H1 (cell line): ENCODE results near the gene PIP5K1B. TPM values are rescaled to one million over a fixed set of nuclear protein-coding genes. Genes with fewer than 3 reads are reported as not detected.

Experiments used
- CTCF ChIA-PET: fragments of 300-600 bp; sonication (Branson Sonifier 250); formaldehyde crosslinking; loops from one replicate; lab custom pipeline; 2021; ENCODE audit not compliant: partially characterized antibody; lab: Charles Lee
- POLR2A ChIA-PET: fragments of 300-600 bp; sonication (Branson Sonifier 250); formaldehyde crosslinking; loops from one replicate; lab custom pipeline; 2021; ENCODE audit warnings: inconsistent platforms; ENCODE audit not compliant: partially characterized antibody; lab: Charles Lee
- DNase-seq, 2 experiments: peaks; one replicate each; pipeline versions ENCODE4 v3.0.0 to v3.0.0-alpha.2; 2010 to 2022; ENCODE audit warnings: low spot score in 2 of 2, low read depth in 1 of 2, mixed read lengths in 1 of 2
- FAIRE-seq: peaks from 2 replicates; lab custom pipeline; 2011; peaks lifted over from hg19 to GRCh38; lab: Jason Lieb, UNC
- H2AFZ ChIP-seq: 2 replicates; pipeline ENCODE4 v1.8.1; 2012; ENCODE audit warnings: low read length, inconsistent platforms
- H2AK5ac ChIP-seq: 2 replicates; pipeline ENCODE4 v1.6.1; 2013; ENCODE audit warnings: low read depth, low read length
- H2BK120ac ChIP-seq: replicated peaks from 2 replicates; pipeline ENCODE3; 2013; ENCODE audit warnings: low read depth, low read length, inconsistent platforms
- H2BK12ac ChIP-seq: 2 replicates; pipeline ENCODE4 v1.6.1; 2013; ENCODE audit warnings: low read depth, low read length
- H2BK15ac ChIP-seq: 2 replicates; pipeline ENCODE4 v1.6.1; 2013; ENCODE audit warnings: low read length
- H2BK20ac ChIP-seq: 2 replicates; pipeline ENCODE4 v1.6.1; 2013; ENCODE audit warnings: low read length
- H2BK5ac ChIP-seq: 2 replicates; pipeline ENCODE4 v1.6.1; 2013; ENCODE audit warnings: low read depth, low read length
- H3K14ac ChIP-seq: 2 replicates; pipeline ENCODE4 v1.6.1; 2013; ENCODE audit warnings: inconsistent platforms; ENCODE audit not compliant: insufficient read length
- H3K18ac ChIP-seq: 2 replicates; pipeline ENCODE4 v1.6.1; 2013; ENCODE audit warnings: low read length; ENCODE audit errors: extremely low read depth
- H3K23ac ChIP-seq: 2 replicates; pipeline ENCODE4 v1.6.1; 2013; ENCODE audit warnings: inconsistent platforms; ENCODE audit not compliant: insufficient read length
- H3K23me2 ChIP-seq: 2 replicates; pipeline ENCODE4 v1.6.1; 2013; ENCODE audit warnings: low read depth, low read length
- H3K27ac ChIP-seq: 2 replicates; pipeline ENCODE4 v1.6.1; 2011; ENCODE audit warnings: low read depth, low read length, inconsistent platforms
- H3K27me3 ChIP-seq, 4 experiments: replicated peaks in 1 of 4; 1 replicate in 1 of 4; 2 replicates in 3 of 4; pipeline versions ENCODE4 v1.6.1 to v1.8.1; 2011 to 2013; ENCODE audit warnings: low read length in 3 of 4, mild to moderate bottlenecking in 3 of 4, inconsistent platforms in 2 of 4, mixed read lengths in 2 of 4, moderate library complexity in 1 of 4; ENCODE audit not compliant: control insufficient read depth in 3 of 4, insufficient read depth in 3 of 4; ENCODE audit errors: extremely low read depth in 1 of 4
- H3K36me3 ChIP-seq, 4 experiments: 2 replicates each; pipeline versions ENCODE4 v1.6.1 to v1.8.1; 2011 to 2013; ENCODE audit warnings: mild to moderate bottlenecking in 4 of 4, low read length in 3 of 4, moderate library complexity in 2 of 4, control low read depth in 1 of 4, inconsistent platforms in 1 of 4; ENCODE audit not compliant: insufficient read depth in 4 of 4, control insufficient read depth in 2 of 4
- H3K4ac ChIP-seq: replicated peaks from 2 replicates; pipeline ENCODE3; 2013; ENCODE audit warnings: low read length, low read depth, mixed read lengths, inconsistent platforms; ENCODE audit not compliant: insufficient read length
- H3K4me1 ChIP-seq, 4 experiments: replicated peaks in 1 of 4; 1 replicate in 1 of 4; 2 replicates in 3 of 4; pipeline versions ENCODE4 v1.6.1 to v1.8.1; 2011 to 2013; ENCODE audit warnings: low read length in 3 of 4, inconsistent platforms in 2 of 4, mixed read lengths in 1 of 4; ENCODE audit not compliant: insufficient read depth in 4 of 4, control insufficient read depth in 3 of 4
- H3K4me2 ChIP-seq, 2 experiments: 2 replicates each; pipeline versions ENCODE4 v1.6.1 to v1.8.1; 2011 to 2013; ENCODE audit warnings: low read depth in 2 of 2, low read length in 2 of 2, control low read depth in 1 of 2, inconsistent platforms in 1 of 2, mild to moderate bottlenecking in 1 of 2; ENCODE audit not compliant: insufficient read depth in 1 of 2
- H3K4me3 ChIP-seq, 4 experiments: fragments of 200-600, 300-600 bp in 1 of 4; sonication (generic), shearing (Covaris generic), sonication (Bioruptor Twin) in 1 of 4; 2 replicates each; pipeline versions ENCODE4 v1.5.1 to v1.8.1; 2011 to 2016; ENCODE audit warnings: low read length in 4 of 4, low read depth in 3 of 4, control low read depth in 2 of 4, inconsistent platforms in 2 of 4, mild to moderate bottlenecking in 2 of 4, mixed read lengths in 1 of 4, moderate library complexity in 1 of 4; ENCODE audit not compliant: insufficient read depth in 2 of 4; ENCODE audit errors: extremely low read depth in 1 of 4
- H3K56ac ChIP-seq: replicated peaks from 2 replicates; pipeline ENCODE3; 2013; ENCODE audit warnings: low read depth, mild to moderate bottlenecking, mixed read lengths, low read length, inconsistent platforms; ENCODE audit not compliant: insufficient read length
- H3K79me1 ChIP-seq: 2 replicates; pipeline ENCODE4 v1.6.1; 2013; ENCODE audit warnings: low read depth, low read length, control low read depth
- H3K79me2 ChIP-seq, 2 experiments: 2 replicates each; pipeline versions ENCODE4 v1.6.1 to v1.8.1; 2012 to 2013; ENCODE audit warnings: low read length in 2 of 2, mild to moderate bottlenecking in 2 of 2, inconsistent platforms in 1 of 2; ENCODE audit not compliant: insufficient read depth in 2 of 2, control insufficient read depth in 1 of 2
- H3K9ac ChIP-seq, 4 experiments: replicated peaks in 1 of 4; 1 replicate in 1 of 4; 2 replicates in 3 of 4; pipeline versions ENCODE4 v1.6.1 to v1.8.1; 2011 to 2013; ENCODE audit warnings: low read depth in 3 of 4, low read length in 3 of 4, control low read depth in 2 of 4, mild to moderate bottlenecking in 2 of 4, moderate library complexity in 2 of 4, inconsistent platforms in 1 of 4; ENCODE audit errors: extremely low read depth in 1 of 4
- H3K9me3 ChIP-seq, 2 experiments: 2 replicates each; pipeline versions ENCODE4 v1.6.1 to v1.8.1; 2012 to 2013; ENCODE audit warnings: mild to moderate bottlenecking in 2 of 2, moderate library complexity in 2 of 2, control low read depth in 1 of 2, inconsistent platforms in 1 of 2, low read depth in 1 of 2, low read length in 1 of 2, mixed read lengths in 1 of 2; ENCODE audit not compliant: insufficient read depth in 2 of 2
- H4K20me1 ChIP-seq, 2 experiments: replicated peaks in 1 of 2; 2 replicates each; pipeline versions ENCODE3 to v1.8.1; 2011 to 2013; ENCODE audit warnings: inconsistent platforms in 2 of 2, low read length in 2 of 2, mild to moderate bottlenecking in 1 of 2; ENCODE audit not compliant: insufficient read depth in 2 of 2, control insufficient read depth in 1 of 2
- H4K5ac ChIP-seq: 2 replicates; pipeline ENCODE4 v1.6.1; 2013; ENCODE audit warnings: low read length, low read depth, mixed read lengths, inconsistent platforms; ENCODE audit not compliant: insufficient read length
- H4K8ac ChIP-seq: 2 replicates; pipeline ENCODE4 v1.8.0; 2013; ENCODE audit warnings: mild to moderate bottlenecking, moderate library complexity, low read length, inconsistent platforms; ENCODE audit not compliant: insufficient read depth; ENCODE audit errors: extremely low read depth
- H4K91ac ChIP-seq: replicated peaks from 2 replicates; pipeline ENCODE3; 2013; ENCODE audit warnings: low read length, mixed read lengths, inconsistent platforms; ENCODE audit not compliant: insufficient read length
- ATF2 ChIP-seq: IDR thresholded peaks from 2 replicates; pipeline ENCODE4 v1.6.1; 2012; ENCODE audit warnings: low read length, inconsistent platforms
- CEBPB ChIP-seq: IDR thresholded peaks from 2 replicates; pipeline ENCODE4 v1.6.1; 2012; ENCODE audit warnings: low read depth, low read length
- CREB1 ChIP-seq: IDR thresholded peaks from 2 replicates; pipeline ENCODE4 v1.6.1; 2012; ENCODE audit warnings: inconsistent platforms
- GTF2F1 ChIP-seq: IDR thresholded peaks from 2 replicates; pipeline ENCODE4 v1.6.1; 2012; ENCODE audit warnings: low read depth, low read length, improper control_type of control experiment, borderline replicate concordance
- JUND ChIP-seq: IDR thresholded peaks from 2 replicates; pipeline ENCODE4 v1.6.1; 2011; ENCODE audit warnings: mild to moderate bottlenecking, improper control_type of control experiment, low read length
- NRF1 ChIP-seq: IDR thresholded peaks from 2 replicates; pipeline ENCODE4 v1.6.1; 2011; ENCODE audit warnings: mild to moderate bottlenecking, low read depth, low read length, improper control_type of control experiment
- RFX5 ChIP-seq: IDR thresholded peaks from 2 replicates; pipeline ENCODE4 v1.6.1; 2011; ENCODE audit warnings: low read depth, low read length, improper control_type of control experiment, borderline replicate concordance
- TAF7 ChIP-seq: optimal IDR thresholded peaks from 2 replicates; pipeline ENCODE3; 2011; ENCODE audit warnings: low read depth, mild to moderate bottlenecking, inconsistent platforms, low read length, moderate library complexity, borderline replicate concordance
- TBP ChIP-seq: IDR thresholded peaks from 2 replicates; pipeline ENCODE4 v1.6.1; 2011; ENCODE audit warnings: low read depth, low read length, improper control_type of control experiment
- WGBS, 2 experiments: shearing (Covaris generic) in 1 of 2; methylation state at CpG; one replicate each; pipeline versions ENCODE4 v1.1.6 to v1.1.7; 2013 to 2015; ENCODE audit warnings: low lambda C conversion rate in 2 of 2, mixed read lengths in 2 of 2, inconsistent platforms in 1 of 2, low coverage in 1 of 2, missing lambda C conversion rate in 1 of 2; ENCODE audit not compliant: insufficient replicate concordance in 2 of 2, insufficient coverage in 1 of 2, insufficient read length in 1 of 2; ENCODE audit errors: extremely low coverage in 1 of 2, missing lambda C conversion rate in 1 of 2; 5-methylcytosine and 5-hydroxymethylcytosine counted together
- polyA plus RNA-seq, 7 experiments: library from polyadenylated mRNA; depleted of rRNA in 3 of 7; stranded (reverse) in 5 of 7; unstranded in 2 of 7; fragments of >200 nt in 5 of 7; fragments of 200-250 nt in 2 of 7; gene quantifications; 1 replicate in 5 of 7; 2 replicates in 1 of 7; 4 replicates in 1 of 7; pipeline versions ENCODE4 v1.2.1 to v1.2.3, GENCODE V29; 2011 to 2013; ENCODE audit warnings: missing spikeins in 2 of 7, mixed read lengths in 2 of 7
- total RNA-seq: library from RNA; stranded (reverse); fragmentation: NEBNext Ultra II Directional; extraction: Animal tissue kit (Norgen Biotek cat#: 25700); gene quantifications from 2 replicates; pipeline ENCODE4 v1.2.1, GENCODE V29; 2021

Gene PIP5K1B
- total and polyA plus RNA-seq, 2 of the 8 experiments (the other 6 are each of a cell fraction or from before 2014, with no cell fraction given) = 4.7 to 7.7 TPM

GRCh38 chr9:68867066-68867465, 162.0 kb downstream of the PIP5K1B start:
- no peak for TF ChIP-seq JUND
- TF ChIP-seq CEBPB = no peak
- TF ChIP-seq CREB1 = no peak
- TF ChIP-seq RFX5 = no peak
- no peak for TF ChIP-seq GTF2F1
- no peak for TF ChIP-seq ATF2
- no peak for TF ChIP-seq TAF7
- no peak for TF ChIP-seq NRF1
- TF ChIP-seq TBP = no peak

More at GRCh38 chr9:68867066-68867465, 162.0 kb downstream of the PIP5K1B start:
- FAIRE-seq (peak; percentile 13), DNase-seq (no peak)
- H2BK15ac ChIP-seq = no peak overlapping the region
- H3K56ac ChIP-seq = no peak overlapping the region
- no peak overlapping the region for H3K27ac ChIP-seq
- no peaks in the 10 kb centered on the region for H3K9me3 ChIP-seq
- H3K4me2 ChIP-seq = no peak overlapping the region
- H3K23ac ChIP-seq = no peak overlapping the region
- no peak overlapping the region for H4K5ac ChIP-seq
- H3K18ac ChIP-seq = no peak overlapping the region
- 98% methylated on average over 6 of the region's 6 CpGs; no CpG with 5 or more reads in 1 of the 2 experiments for WGBS, 2 experiments
- no peaks in the 10 kb centered on the region for H3K79me2 ChIP-seq
- no peaks in the 10 kb centered on the region for H3K36me3 ChIP-seq
- no peaks in the 10 kb centered on the region for H3K79me1 ChIP-seq
- H2BK20ac ChIP-seq = no peak overlapping the region
- ChIA-PET POLR2A (no interaction called here), CTCF (no interaction called here)
- H2AFZ ChIP-seq = no peak overlapping the region
- no peak overlapping the region for H2BK5ac ChIP-seq
- no peak overlapping the region for H4K91ac ChIP-seq
- H3K27me3 ChIP-seq = no peaks in the 10 kb centered on the region; a peak in 1 of 7 replicates
- peaks cover 0 to 27% (median 23%) of the 10 kb centered on the region in 4 experiments; a peak in 6 of 7 replicates for H3K4me1 ChIP-seq
- H3K4me3 ChIP-seq = no peak overlapping the region
- no peaks in the 10 kb centered on the region for H4K20me1 ChIP-seq
- H3K9ac ChIP-seq = no peak overlapping the region
- H4K8ac ChIP-seq = no peak overlapping the region
- no peak overlapping the region for H3K14ac ChIP-seq
- H2AK5ac ChIP-seq = no peak overlapping the region
- H2BK12ac ChIP-seq = no peak overlapping the region
- H3K4ac ChIP-seq = no peak overlapping the region
- no peaks in the 10 kb centered on the region for H3K23me2 ChIP-seq
- H2BK120ac ChIP-seq = no peak overlapping the region
